ENCODE results near the gene LIN28B. TPM values are rescaled to one million over a fixed set of nuclear protein-coding genes. Genes with fewer than 3 reads are reported as not detected.

Gene LIN28B
- total RNA-seq, 4 donors from 2014 or later = not detected

- no peaks in the 10 kb centered on the region for H3K36me3 ChIP-seq
- TF ChIP-seq CTCF (IDR thresholded peaks at IDR 0.05) (no peak), POLR2A (IDR thresholded peaks at IDR 0.05) (no peak)
- H3K4me3 ChIP-seq = no peak overlapping the region
- peaks cover 0 to 21% of the 10 kb centered on the region in 2 donors for H3K27me3 ChIP-seq
- DNase-seq = no peak
- no peak overlapping the region for H3K27ac ChIP-seq
- H3K9me3 ChIP-seq = no peaks in the 10 kb centered on the region
- no peaks in the 10 kb centered on the region for H3K4me1 ChIP-seq
These were observed 2.3 kb downstream of the LIN28B start for GRCh38 chr6:104959026-104959858.

- H3K4me3 ChIP-seq = no peak overlapping the region
- no peak for DNase-seq
- no peaks in the 10 kb centered on the region for H3K36me3 ChIP-seq
- no peak overlapping the region for H3K27ac ChIP-seq
- H3K9me3 ChIP-seq = no peaks in the 10 kb centered on the region
- TF ChIP-seq CTCF (IDR thresholded peaks at IDR 0.05) (no peak), POLR2A (IDR thresholded peaks at IDR 0.05) (no peak)
- no peaks in the 10 kb centered on the region for H3K4me1 ChIP-seq
- H3K27me3 ChIP-seq = no peaks in the 10 kb centered on the region
These were observed 12.2 kb downstream of the LIN28B start for GRCh38 chr6:104969108-104969507.

GRCh38 chr6:104969785-104970581 lies 13.1 kb downstream of the LIN28B start:
- no peak for DNase-seq
- no peaks in the 10 kb centered on the region for H3K27me3 ChIP-seq
- no peak overlapping the region for H3K27ac ChIP-seq
- no peak for TF ChIP-seq POLR2A (IDR thresholded peaks at IDR 0.05)
- TF ChIP-seq CTCF (IDR thresholded peaks at IDR 0.05) = no peak
- no peaks in the 10 kb centered on the region for H3K4me1 ChIP-seq
- H3K36me3 ChIP-seq = no peaks in the 10 kb centered on the region
- H3K4me3 ChIP-seq = no peak overlapping the region
- H3K9me3 ChIP-seq = no peaks in the 10 kb centered on the region

- H3K36me3 ChIP-seq = no peaks in the 10 kb centered on the region
- H3K27ac ChIP-seq = no peak overlapping the region
- no peaks in the 10 kb centered on the region for H3K27me3 ChIP-seq
- H3K4me3 ChIP-seq = no peak overlapping the region
- H3K4me1 ChIP-seq = no peaks in the 10 kb centered on the region
- no peak for TF ChIP-seq CTCF (IDR thresholded peaks at IDR 0.05)
- no peak for TF ChIP-seq POLR2A (IDR thresholded peaks at IDR 0.05)
- no peak for DNase-seq
- H3K9me3 ChIP-seq = no peaks in the 10 kb centered on the region
These were observed 16.5 kb downstream of the LIN28B start for GRCh38 chr6:104973404-104973803.

- TF ChIP-seq POLR2A (IDR thresholded peaks at IDR 0.05) (no peak), CTCF (IDR thresholded peaks at IDR 0.05) (no peak)
- no peak overlapping the region for H3K4me3 ChIP-seq
- H3K27ac ChIP-seq = no peak overlapping the region
- H3K4me1 ChIP-seq = no peaks in the 10 kb centered on the region
- no peak for DNase-seq
- no peaks in the 10 kb centered on the region for H3K36me3 ChIP-seq
- H3K9me3 ChIP-seq = no peaks in the 10 kb centered on the region
- no peaks in the 10 kb centered on the region for H3K27me3 ChIP-seq
These were observed 26.4 kb downstream of the LIN28B start for GRCh38 chr6:104983296-104983695.
